ENCODE results near the gene ZNF155.
A peak's percentile ranks its signal among the peaks of the same experiment; 100 is the strongest.
"Not testable (repeated sequence)": the region's sequence is repeated elsewhere in the genome, so short reads cannot be mapped to it uniquely, and the experiment has no call there.

The ZNF155 gene

DNA sequence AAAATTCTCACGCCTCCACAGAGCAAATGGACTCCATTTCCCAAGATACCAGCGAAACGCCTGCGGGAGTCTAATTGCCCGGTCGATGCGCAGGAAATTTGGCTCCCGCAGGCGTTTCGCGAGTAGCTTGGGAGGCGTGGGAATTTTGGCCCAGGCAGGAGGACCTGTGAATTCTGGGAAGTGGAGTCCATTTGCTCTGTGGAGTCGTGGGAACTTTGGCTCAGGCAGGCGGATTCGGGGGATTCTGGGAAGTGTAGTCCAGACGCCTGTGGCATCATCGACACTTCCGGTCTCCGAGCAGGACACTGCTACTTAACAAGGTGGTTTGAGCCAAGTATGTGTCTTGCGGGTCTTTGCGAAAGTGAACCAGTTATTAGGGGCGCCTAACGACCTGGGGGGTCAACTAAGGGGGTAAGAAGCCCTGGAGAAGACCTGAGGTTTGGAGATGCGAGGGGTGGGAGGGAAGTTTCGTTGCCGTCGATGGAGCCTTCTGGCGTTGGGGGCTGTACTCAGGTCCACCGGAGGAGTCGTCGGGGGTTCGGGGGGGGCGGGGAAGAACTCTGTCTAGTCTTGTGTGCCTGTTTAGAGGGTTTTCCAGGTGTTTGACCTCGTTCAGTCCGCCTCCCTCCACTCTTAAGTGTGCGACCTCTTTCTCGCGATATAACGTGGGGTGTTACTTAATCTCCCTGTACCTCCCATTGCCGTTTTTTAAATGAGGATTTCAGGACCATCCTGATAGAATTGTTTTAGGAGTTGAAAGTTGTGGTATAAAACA is at the start of gene ZNF155:
TSS of gene ZNF155 (plus strand) at position 277 of the 775 bp plus-strand sequence. CDS start 4,356 bp downstream, outside the sequence.
- DNase-seq (ENCODE audit: low spot score), result no peak

DNA sequence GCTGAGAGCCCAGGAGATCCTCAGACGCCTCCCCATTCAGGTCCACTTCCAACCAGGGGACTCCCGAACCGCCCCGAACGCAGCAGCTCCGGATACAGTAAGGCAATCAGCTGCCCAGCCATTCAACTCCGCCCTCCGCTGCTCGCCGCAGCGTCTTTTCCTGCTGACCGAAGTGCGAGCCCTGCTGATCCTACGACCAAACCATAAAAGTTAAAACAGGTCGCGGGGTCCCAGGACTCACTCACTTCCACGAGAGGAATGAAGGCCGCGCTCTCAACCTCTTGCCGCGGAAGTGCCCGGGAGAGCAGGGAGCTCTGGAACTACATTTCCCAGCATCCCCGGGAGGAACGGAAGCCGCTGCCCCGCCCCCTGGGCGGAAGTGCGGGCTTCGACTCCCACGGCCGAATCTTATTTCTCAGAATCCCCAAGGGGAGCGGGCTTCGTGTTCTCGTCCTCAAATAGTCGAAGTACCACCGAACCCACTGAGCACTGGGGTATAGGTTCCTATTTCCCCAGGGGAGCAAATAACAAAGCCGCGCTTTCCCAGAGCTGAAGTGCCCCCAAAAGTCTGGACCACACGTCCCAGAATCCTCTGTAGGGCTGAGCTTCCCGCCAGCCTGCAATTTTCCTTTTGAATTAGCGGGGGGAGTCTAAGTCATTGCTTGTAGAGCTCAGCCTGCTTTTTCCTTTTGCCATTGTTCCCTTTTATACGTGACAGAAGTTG is 48.8 kb upstream of the ZNF155 start, which contains the start of gene ZNF45:
TSS of gene ZNF45 (minus strand) at position 298 of the 724 bp plus-strand sequence. CDS start 13,097 bp downstream, outside the sequence.
- DNase-seq (ENCODE audit: low spot score), result peak; percentile 73

DNA sequence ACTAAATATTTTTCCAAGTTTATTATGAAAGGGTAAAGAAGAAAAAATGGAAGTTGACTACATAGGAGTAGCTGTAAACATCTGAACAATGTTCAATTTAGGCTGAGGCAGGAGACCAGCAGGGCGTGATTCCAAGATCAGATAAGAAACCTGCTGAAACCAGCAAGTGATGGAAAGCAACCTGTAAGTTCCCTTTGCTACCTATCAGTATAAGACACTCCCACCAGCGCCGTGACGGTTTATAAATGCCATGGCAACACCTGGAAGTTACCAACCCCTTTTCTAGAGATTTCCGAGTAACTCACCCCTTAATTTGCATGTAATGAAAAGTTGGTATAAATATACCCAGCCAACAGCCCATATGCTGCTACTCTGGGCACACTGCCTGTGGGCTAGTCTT is 47.8 kb upstream of the ZNF155 start:
- no peak for DNase-seq (ENCODE audit: low spot score)

DNA sequence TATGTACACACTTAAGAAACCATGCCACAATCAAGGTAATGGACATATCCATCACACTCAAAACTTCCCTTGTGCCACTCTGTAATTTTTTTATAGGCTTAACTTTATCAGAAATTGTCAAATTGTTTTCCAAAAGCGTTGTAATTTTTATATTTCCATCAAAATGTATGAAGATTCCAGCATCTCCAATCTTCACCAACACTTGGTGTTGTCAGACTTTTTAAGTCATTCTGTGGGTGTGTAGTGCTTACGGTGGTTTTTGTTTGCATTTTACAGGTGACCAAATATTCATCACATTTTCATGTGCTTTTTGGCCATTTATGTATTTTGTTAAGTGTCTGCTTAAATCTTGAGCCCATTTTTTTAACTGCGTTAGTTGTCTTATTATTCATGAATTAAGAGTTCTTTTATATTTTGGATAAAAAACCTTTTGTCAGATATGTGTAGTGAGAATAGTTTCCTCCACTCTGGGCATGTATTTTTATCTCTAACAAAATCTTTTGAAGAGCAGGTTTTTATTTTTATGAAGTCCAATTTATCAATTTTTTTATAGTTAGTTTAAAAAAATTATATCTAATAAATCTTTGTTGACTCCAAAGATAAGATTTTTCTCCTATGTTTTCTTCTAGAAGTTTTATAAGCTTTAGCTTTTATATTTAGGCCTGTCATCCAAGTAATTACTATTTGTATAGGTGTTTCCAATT is 44.3 kb upstream of the ZNF155 start:
- DNase-seq (ENCODE audit: low spot score), result no peak

DNA sequence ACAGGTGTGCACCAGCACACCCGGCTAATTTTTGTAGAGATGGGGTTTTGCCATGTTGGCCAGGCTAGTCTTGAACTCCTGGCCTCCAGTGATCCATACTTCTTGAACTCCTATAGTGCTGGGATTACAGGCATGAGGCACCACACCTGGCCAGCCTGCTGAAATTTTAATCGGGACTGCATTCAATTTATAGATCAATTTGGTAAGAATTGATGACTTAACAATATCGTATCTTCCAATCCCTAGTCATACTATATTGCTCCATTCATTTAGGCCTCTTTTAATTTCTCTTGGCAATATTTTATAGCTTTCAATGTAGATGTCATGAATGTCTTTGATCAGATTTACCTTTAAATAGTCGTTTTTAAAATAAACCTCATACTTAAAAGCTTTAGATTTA is 43.3 kb upstream of the ZNF155 start:
- no peak for DNase-seq (ENCODE audit: low spot score)

DNA sequence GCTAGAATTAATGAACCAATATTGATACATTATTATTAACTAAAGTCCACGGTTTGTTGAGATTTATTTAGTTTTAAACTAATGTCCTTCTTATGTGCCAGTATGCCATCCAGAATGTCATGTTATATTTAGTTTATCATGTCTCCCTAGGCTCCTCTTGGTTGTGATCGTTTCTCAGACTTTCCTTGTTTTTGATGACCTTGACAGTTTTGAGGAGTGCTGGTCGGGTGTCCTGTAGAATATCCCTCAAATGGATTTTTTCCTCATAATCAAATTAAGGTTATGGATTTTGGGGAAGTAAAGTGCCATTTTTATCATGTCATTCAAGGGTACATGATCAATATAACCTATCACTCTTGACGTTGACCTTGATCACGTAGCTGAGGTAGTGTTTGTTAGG is 42.8 kb upstream of the ZNF155 start:
- DNase-seq (ENCODE audit: low spot score), result no peak

DNA sequence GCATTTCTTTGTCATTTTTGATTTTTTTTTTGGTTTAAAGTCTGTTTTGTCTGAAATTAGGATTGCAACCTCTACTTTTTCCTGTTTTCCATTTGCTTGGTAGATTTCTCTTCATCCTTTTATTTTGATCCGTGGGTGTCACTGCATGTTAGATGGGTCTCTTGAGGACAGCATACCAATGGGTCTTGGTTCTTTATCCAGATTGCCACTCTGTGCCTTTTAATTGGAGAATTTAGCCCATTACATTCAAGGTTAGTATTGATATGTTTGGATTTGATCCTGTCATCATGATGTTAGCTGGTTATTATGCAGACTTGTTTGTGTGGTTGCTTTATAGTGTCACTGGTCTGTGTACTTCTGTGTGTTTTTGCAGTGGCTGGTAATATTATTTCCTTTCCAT is 36.6 kb upstream of the ZNF155 start:
- DNase-seq (ENCODE audit: low spot score), result not testable (repeated sequence)

GRCh38 chr19:43949803-43950202 is 34.2 kb upstream of the ZNF155 start:
- DNase-seq (ENCODE audit: low spot score), result not testable (repeated sequence)

DNA sequence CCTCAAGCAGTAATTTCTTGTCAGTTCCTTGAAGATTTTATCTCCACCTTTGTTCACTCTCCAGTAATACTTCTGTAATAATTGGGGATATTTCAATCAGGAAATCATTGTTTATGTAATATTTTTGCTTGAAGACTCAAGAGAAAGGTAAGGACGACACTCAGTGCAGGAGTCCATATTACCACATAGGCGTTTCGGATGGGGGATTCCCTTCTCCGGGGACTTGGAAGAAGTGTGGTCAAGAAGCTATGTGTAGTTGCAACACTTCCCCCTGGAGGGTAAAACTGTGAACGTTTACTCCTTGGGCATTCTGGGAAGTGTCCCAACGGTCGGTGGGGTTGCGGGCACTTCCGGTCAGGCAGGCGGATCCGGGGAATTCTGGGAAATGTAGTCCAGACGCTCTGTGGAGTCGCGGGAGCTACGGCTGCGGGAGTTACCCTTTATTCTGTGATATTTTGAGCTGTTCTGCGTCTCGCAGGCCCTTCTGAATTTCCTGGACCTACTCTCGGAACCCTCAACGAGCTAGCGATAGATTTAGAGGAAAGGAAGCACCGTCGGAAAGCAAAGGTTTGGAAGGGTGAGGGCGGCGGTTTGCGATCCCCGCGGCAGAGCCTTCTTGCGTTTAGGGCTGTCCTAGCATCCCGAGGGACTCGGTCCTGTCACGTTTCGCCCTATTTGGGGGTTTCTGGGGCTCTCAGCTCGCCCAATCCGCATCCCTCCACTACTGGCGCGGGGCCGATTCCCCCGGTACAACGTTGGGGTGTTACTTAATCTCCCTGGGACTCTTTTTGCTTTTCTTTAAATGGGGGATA is 32.9 kb upstream of the ZNF155 start, which contains the start of gene ZNF221:
TSS of gene ZNF221 (plus strand) at position 395 of the 812 bp plus-strand sequence. CDS start 11,499 bp downstream, outside the sequence.
- DNase-seq (ENCODE audit: low spot score), result peak; percentile 38

GRCh38 chr19:43956827-43957226 is 27.2 kb upstream of the ZNF155 start:
- DNase-seq (ENCODE audit: low spot score), result no peak

DNA sequence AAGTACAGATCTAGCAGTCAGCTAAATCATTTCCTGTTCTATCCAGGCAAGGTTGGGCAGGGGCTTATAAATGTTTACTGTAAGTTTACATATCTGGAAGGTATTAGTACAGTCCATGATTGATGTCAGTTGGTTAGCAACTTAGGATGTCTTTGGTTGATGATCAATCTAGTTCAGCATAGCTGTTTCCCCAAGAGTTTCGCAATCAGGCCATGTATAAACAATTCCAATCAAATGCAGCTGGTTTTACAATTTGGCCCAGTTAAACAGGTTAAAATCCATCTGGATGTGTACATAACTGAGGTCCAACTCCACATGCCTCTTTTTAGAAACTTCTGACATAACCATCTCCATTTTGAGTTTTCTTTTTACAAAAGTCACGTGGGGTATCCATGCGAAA is 26.1 kb upstream of the ZNF155 start:
- DNase-seq (ENCODE audit: low spot score), result no peak

- DNase-seq (ENCODE audit: low spot score), result no peak
These were observed 23.6 kb upstream of the ZNF155 start for GRCh38 chr19:43960411-43960810.

DNA sequence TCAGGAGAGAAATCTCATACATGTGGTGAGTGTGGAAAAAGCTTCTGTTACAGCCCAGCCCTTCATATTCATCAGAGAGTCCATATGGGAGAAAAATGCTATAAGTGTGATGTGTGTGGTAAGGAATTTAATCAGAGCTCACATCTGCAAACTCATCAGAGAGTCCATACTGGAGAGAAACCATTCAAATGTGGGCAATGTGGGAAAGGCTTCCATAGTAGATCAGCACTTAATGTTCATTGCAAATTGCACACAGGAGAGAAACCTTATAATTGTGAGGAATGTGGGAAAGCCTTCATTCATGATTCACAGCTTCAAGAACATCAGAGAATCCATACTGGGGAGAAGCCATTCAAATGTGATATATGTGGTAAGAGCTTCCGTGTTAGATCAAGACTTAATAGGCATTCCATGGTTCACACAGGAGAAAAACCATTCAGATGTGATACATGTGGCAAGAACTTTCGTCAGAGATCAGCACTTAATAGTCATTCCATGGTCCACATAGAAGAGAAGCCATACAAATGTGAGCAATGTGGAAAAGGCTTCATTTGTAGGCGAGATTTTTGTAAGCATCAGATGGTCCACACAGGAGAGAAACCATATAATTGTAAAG is 17.8 kb upstream of the ZNF155 start:
- DNase-seq (ENCODE audit: low spot score), result no peak

DNA sequence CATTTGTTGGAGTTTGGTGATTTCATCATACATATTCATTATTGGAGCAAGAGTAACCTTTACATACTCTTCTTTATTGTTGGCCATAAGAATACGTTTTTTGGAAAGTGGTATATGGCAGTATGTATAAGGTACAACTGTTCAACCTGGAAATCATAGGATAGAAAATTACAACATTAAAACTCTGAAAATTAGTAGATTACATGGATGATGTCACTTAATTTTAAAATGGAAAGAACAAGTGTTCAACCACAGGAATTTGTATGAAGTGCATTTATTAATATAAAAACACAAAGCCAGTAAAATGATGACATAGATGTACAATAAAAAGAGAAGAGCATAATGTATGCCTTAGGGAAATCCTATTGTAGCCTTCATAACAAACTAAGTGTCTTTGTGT is 7.3 kb upstream of the ZNF155 start:
- no peak for DNase-seq (ENCODE audit: low spot score)

- DNase-seq (ENCODE audit: low spot score), result no peak
These were observed 460 bp upstream of the ZNF155 start for GRCh38 chr19:43983544-43983911.

DNA sequence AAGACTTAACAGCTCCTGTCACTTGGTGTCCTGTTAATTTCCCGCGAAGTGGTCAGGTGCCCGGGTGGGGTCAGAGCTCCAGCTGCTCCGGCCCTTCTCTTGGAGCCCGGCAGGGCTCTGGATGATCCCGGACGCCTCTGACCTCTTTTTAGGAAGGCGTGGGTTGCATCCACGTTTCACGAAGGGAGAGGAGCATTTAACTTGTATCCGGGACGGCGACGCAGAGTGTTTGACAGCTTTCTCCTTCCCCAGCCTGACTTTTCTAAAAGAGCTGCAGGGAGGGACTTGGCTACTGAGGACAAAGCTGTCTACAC is 656 bp downstream of the ZNF155 start:
- DNase-seq (ENCODE audit: low spot score), result no peak

- DNase-seq (ENCODE audit: low spot score), result no peak
These were observed 13.8 kb downstream of the ZNF155 start for GRCh38 chr19:43997631-43998290.

GRCh38 chr19:44002212-44002565 is 18.2 kb downstream of the ZNF155 start:
- no peak for DNase-seq (ENCODE audit: low spot score)

DNA sequence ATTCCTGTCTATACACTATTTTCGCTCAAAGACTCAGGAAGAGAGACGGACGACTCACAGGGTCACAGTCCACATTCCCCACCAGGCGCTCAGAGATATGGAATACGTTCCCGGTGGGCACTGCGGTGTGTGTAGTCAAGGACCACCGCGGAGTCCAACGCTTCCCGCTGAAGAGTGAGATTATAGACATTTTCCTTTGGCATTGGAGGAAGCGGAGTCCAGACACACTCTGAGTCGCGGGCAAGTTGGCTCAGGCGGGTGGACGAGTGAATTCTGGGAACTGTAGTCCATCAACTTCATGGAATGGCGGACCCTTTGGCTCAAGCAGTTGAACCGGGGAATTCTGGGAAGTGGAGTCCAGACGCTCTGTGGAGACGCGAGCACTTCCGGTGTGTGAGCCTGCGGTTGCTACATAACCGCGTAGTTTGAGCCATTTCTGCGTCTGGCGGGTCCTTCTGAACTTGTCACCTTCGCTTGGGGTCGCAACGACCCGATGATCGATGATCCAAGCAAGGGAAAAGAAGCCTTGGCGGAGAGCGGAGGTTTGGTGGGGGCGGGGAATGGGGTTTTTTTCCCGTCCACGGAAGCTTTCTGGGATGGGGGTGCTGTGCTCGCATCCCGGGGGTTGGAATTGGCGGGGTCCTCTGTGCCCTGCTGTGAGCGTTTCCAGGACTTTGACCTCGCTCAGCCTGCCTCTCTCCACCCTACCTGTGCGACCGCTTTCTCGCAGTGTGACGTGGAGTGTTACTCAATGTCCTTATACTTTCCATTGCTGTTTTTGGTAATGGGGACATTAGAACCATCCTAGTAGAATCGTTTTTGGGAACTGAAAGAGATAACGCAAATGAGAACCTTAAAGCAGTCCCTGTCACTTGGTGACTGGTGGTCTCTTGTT is 18.8 kb downstream of the ZNF155 start, which contains the start of gene ZNF230:
TSS of gene ZNF230 (plus strand) at position 392 of the 895 bp plus-strand sequence. CDS start 4,122 bp downstream, outside the sequence.
- DNase-seq (ENCODE audit: low spot score), result peak; percentile 77

Measured in LoVo (cell line).